ENCODE measurements around the gene THY1. TPM values are rescaled to one million over a fixed set of nuclear protein-coding genes. Genes with fewer than 3 reads are reported as not detected.

Gene THY1
- polyA plus RNA-seq, 5 donors: 34.0 to 62.8 (median 42.0) TPM

GRCh38 chr11:119371067-119371601 lies 51.8 kb downstream of the THY1 start:
- no peak for DNase-seq

- no peak for DNase-seq
These were observed 52.4 kb downstream of the THY1 start for GRCh38 chr11:119370486-119371046.

DNA sequence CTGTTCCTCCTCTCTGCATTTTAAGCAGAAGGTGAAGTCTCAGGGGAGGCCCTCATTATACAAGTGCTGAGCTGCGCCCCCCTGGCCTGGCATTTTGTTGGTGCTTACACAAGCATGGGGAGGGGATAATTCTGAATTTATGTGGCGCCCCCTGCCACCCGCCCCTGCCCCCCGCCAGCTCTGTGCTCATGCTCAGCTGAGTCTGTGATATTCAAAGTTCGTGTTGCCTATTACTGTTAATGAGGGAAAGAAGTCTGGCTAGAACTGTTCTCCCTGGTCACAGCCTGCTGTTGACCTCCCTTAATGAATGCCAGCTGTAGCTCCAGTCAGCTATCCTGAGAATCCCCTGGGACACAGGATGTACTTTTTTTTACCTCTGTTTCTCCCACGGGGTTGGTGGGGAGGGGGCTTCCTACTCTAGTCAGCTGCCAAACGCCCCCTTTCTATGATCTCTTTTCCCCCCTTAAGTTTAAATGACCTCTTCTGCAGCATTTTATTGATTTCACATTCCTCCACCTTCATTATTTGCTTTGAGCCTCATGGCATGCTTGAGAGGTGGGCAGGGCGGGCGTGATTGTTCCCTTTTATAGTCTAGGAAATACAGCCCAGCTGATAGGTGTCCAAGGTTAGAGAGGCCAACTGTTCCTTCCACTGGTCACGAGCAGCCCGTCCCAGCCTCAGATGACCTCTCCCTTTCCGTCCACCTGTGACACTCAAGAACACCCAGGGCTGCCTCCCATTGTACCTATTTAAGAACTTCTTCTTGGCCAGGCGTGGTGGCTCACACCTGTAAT lies 53.6 kb downstream of the THY1 start:
- DNase-seq: no peak

- DNase-seq: no peak
These were observed 54.6 kb downstream of the THY1 start for GRCh38 chr11:119368121-119369034.

- DNase-seq: no peak
These were observed 55.3 kb downstream of the THY1 start for GRCh38 chr11:119367661-119368120.

Other genes with a start within 250 kb of the THY1 start
- gene NHERF4, start 237.7 kb downstream of the THY1 start, polyA plus RNA-seq (ENCODE audit: insufficient read depth in 1 of 5, insufficient read length in 5 of 5, low replicate concordance in 1 of 5): 1 to 10 TPM in 3 of 5 donors, under 1 TPM in 2; 0.38 to 1.3 (median 1.1) TPM
- 10 to 100 TPM; 16.1 to 22.8 (median 20.5) TPM for gene CBL, start 216.8 kb downstream of the THY1 start, polyA plus RNA-seq (ENCODE audit: insufficient read depth in 1 of 5, insufficient read length in 5 of 5, low replicate concordance in 1 of 5)
- 100 to 1,000 TPM in 4 of 5 donors, 10 to 100 TPM in 1; 89.3 to 139 (median 108) TPM for gene MCAM, start 106.0 kb downstream of the THY1 start, polyA plus RNA-seq (ENCODE audit: insufficient read depth in 1 of 5, insufficient read length in 5 of 5, low replicate concordance in 1 of 5)
- gene RNF26, start 88.6 kb downstream of the THY1 start, polyA plus RNA-seq (ENCODE audit: insufficient read depth in 1 of 5, insufficient read length in 5 of 5, low replicate concordance in 1 of 5): 10 to 100 TPM; 26.7 to 30.3 (median 28.9) TPM
- gene C1QTNF5, start 82.3 kb downstream of the THY1 start, polyA plus RNA-seq (ENCODE audit: insufficient read depth in 1 of 5, insufficient read length in 5 of 5, low replicate concordance in 1 of 5): 10 to 100 TPM; 36.0 to 70.5 (median 41.8) TPM
- gene MFRP, start 76.5 kb downstream of the THY1 start, polyA plus RNA-seq (ENCODE audit: insufficient read depth in 1 of 5, insufficient read length in 5 of 5, low replicate concordance in 1 of 5): under 1 TPM in 2 of 5 donors, not detected in 3; 0.06 TPM
- gene USP2, start 41.5 kb downstream of the THY1 start, polyA plus RNA-seq (ENCODE audit: insufficient read depth in 1 of 5, insufficient read length in 5 of 5, low replicate concordance in 1 of 5): 1 to 10 TPM; 2.0 to 6.2 (median 3.8) TPM

Data from right lung (tissue), 5 donors.